Measurements from ENCODE around the gene CA12. TPM values are rescaled to one million over a fixed set of nuclear protein-coding genes. Genes with fewer than 3 reads are reported as not detected.

CA12 gene
- total and polyA plus RNA-seq, 8 donors = 7.5 to 49.6 (median 25.9) TPM

GRCh38 chr15:63380151-63380807 lies 1.4 kb downstream of the CA12 start:
- TF ChIP-seq CTCF (IDR thresholded peaks at IDR 0.05) = no peak
- FAIRE-seq (no peak), DNase-seq (no peak), ATAC-seq (peak in 1 of 4 donors; percentile 8)
- Histone ChIP-seq H3K36me3 (no peaks in the 10 kb centered on the region), H3K27ac (peak overlapping the region in 1 of 4 donors; percentile 69), H3K9me3 (no peaks in the 10 kb centered on the region), H3K4me3 (peak overlapping the region in 2 of 4 donors; percentile 63 to 66), H3K4me1 (peaks cover 0 to 5% (median 0%) of the 10 kb centered on the region in 3 donors), H3K27me3 (no peaks in the 10 kb centered on the region)
- WGBS, 2 donors = 49 to 84% methylated on average over 5 of the region's 5 CpGs
- intact Hi-C loops (cut with DNase I) = no loop called here

- Histone ChIP-seq H3K9me3 (no peaks in the 10 kb centered on the region), H3K4me1 (peaks cover 0 to 11% (median 5%) of the 10 kb centered on the region in 3 donors), H3K36me3 (no peaks in the 10 kb centered on the region), H3K27me3 (no peaks in the 10 kb centered on the region), H3K27ac (peak overlapping the region in 1 of 4 donors; percentile 69), H3K4me3 (peak overlapping the region in 2 of 4 donors; percentile 63 to 66)
- ATAC-seq = peak in 3 of 4 donors; percentile 11 to 18 (median 17)
- WGBS, 2 donors = 52 to 77% methylated on average over 2 of the region's 2 CpGs
- no peak for FAIRE-seq
- intact Hi-C loops (cut with DNase I) = no loop called here
- no peak for TF ChIP-seq CTCF (IDR thresholded peaks at IDR 0.05)
- no peak for DNase-seq
Observed at GRCh38 chr15:63379492-63380150, 2.0 kb downstream of the CA12 start.

- intact Hi-C loops (cut with DNase I) = no loop called here
- H3K27me3 ChIP-seq = no peaks in the 10 kb centered on the region
- H3K9me3 ChIP-seq = no peaks in the 10 kb centered on the region
- WGBS, 2 donors = 69 to 89% methylated on average over 7 of the region's 7 CpGs
- no peaks in the 10 kb centered on the region for H3K36me3 ChIP-seq
- H3K4me3 ChIP-seq = peak overlapping the region in 2 of 4 donors; percentile 63 to 66
- TF ChIP-seq CTCF (IDR thresholded peaks at IDR 0.05) = no peak
- DNase-seq = no peak
- H3K27ac ChIP-seq = peak overlapping the region in 1 of 4 donors; percentile 69
- ATAC-seq = no peak
- H3K4me1 ChIP-seq = peaks cover 0 to 15% (median 5%) of the 10 kb centered on the region in 3 donors
- FAIRE-seq = no peak
Observed at GRCh38 chr15:63378946-63379345, 2.7 kb downstream of the CA12 start.

GRCh38 chr15:63374686-63375520 lies 6.7 kb downstream of the CA12 start:
- no peaks in the 10 kb centered on the region for H3K36me3 ChIP-seq
- H3K27ac ChIP-seq = no peak overlapping the region
- intact Hi-C loops (cut with DNase I) = no loop called here
- no peaks in the 10 kb centered on the region for H3K27me3 ChIP-seq
- no peak overlapping the region for H3K4me3 ChIP-seq
- ATAC-seq (peak in 3 of 4 donors; percentile 30 to 39 (median 36)), FAIRE-seq (no peak), DNase-seq (no peak)
- no peak for TF ChIP-seq CTCF (IDR thresholded peaks at IDR 0.05)
- no peaks in the 10 kb centered on the region for H3K9me3 ChIP-seq
- peaks cover 0 to 11% (median 5%) of the 10 kb centered on the region in 3 donors for H3K4me1 ChIP-seq
- WGBS, 2 donors = 48 to 60% methylated on average over 11 of the region's 11 CpGs
